SKM-1 (cell line): Measurements from ENCODE around the gene GSKIP.
A peak's percentile ranks its signal among the peaks of the same experiment; 100 is the strongest.
"Not testable (repeated sequence)": the region's sequence is repeated elsewhere in the genome, so short reads cannot be mapped to it uniquely, and the experiment has no call there.

Source experiments
- DNase-seq: peaks from one replicate; lab custom pipeline; 2025; ENCODE audit not compliant: unreplicated experiment; lab: John Stamatoyannopoulos, UW

The GSKIP gene

GRCh38 chr14:96362965-96363750 lies at the start of gene GSKIP, which contains the start of gene ATG2B:
TSS of gene GSKIP (plus strand) at chr14:96363526. CDS start at chr14:96382248, 18,722 bp downstream.
TSS of gene ATG2B (minus strand) at chr14:96363341. CDS start at chr14:96362976, 365 bp downstream.
- peak; percentile 9 for DNase-seq

- no peak for DNase-seq
These were observed 47.2 kb upstream of the GSKIP start for GRCh38 chr14:96316087-96316486.

- no peak for DNase-seq
These were observed 44.5 kb upstream of the GSKIP start for GRCh38 chr14:96318836-96319235.

- DNase-seq = no peak
These were observed 42.7 kb upstream of the GSKIP start for GRCh38 chr14:96320605-96321004.

GRCh38 chr14:96324219-96324618 lies 39.1 kb upstream of the GSKIP start:
- no peak for DNase-seq

- DNase-seq = no peak
These were observed 24.8 kb upstream of the GSKIP start for GRCh38 chr14:96338551-96338950.

- DNase-seq = no peak
These were observed 22.0 kb upstream of the GSKIP start for GRCh38 chr14:96341323-96341722.

- no peak for DNase-seq
These were observed 17.7 kb upstream of the GSKIP start for GRCh38 chr14:96345669-96346068.

- not testable (repeated sequence) for DNase-seq
These were observed 15.4 kb upstream of the GSKIP start for GRCh38 chr14:96347957-96348356.

GRCh38 chr14:96349286-96350075 lies 13.8 kb upstream of the GSKIP start:
- no peak for DNase-seq

- DNase-seq = no peak
These were observed 11.3 kb upstream of the GSKIP start for GRCh38 chr14:96351986-96352385.

GRCh38 chr14:96352708-96353107 lies 10.6 kb upstream of the GSKIP start:
- DNase-seq = no peak

- DNase-seq = no peak
These were observed 9.1 kb upstream of the GSKIP start for GRCh38 chr14:96354246-96354645.

- DNase-seq = no peak
These were observed 6.1 kb upstream of the GSKIP start for GRCh38 chr14:96357216-96357615.

GRCh38 chr14:96359959-96360358 lies 3.4 kb upstream of the GSKIP start:
- DNase-seq = no peak

- no peak for DNase-seq
These were observed 1.0 kb upstream of the GSKIP start for GRCh38 chr14:96362071-96362964.

GRCh38 chr14:96363751-96364336 lies 518 bp downstream of the GSKIP start:
- DNase-seq = no peak

GRCh38 chr14:96364962-96365361 lies 1.6 kb downstream of the GSKIP start:
- no peak for DNase-seq

- no peak for DNase-seq
These were observed 5.2 kb downstream of the GSKIP start for GRCh38 chr14:96368534-96368933.

- DNase-seq = no peak
These were observed 7.2 kb downstream of the GSKIP start for GRCh38 chr14:96370528-96370927.

GRCh38 chr14:96373538-96373937 lies 10.2 kb downstream of the GSKIP start:
- DNase-seq = no peak
